MCF 10A (cell line): ENCODE results near the gene SPEM2. TPM values are rescaled to one million over a fixed set of nuclear protein-coding genes. Genes with fewer than 3 reads are reported as not detected.

ENCODE experiments used
- BruUV-seq: library from RNA; stranded (reverse); fragments of 400-500 nt; replicated peaks from 2 replicates; lab custom pipeline; 2021; lab: Mats Ljungman, UMichigan
- CTCF ChIA-PET: fragments of 300-600 bp; sonication (Branson Sonifier 250); formaldehyde crosslinking; extraction: SDS; loops from one replicate; lab custom pipeline; 2021; ENCODE audit warnings: antibody characterized with exemption, inconsistent platforms; lab: Yijun Ruan, JAX
- POLR2A ChIA-PET: fragments of 300-600, 350-650 bp; sonication (Branson Sonifier 250); formaldehyde crosslinking; extraction: SDS; loops from one replicate; lab custom pipeline; 2020; ENCODE audit warnings: antibody characterized with exemption, inconsistent platforms; lab: Yijun Ruan, JAX
- DNase-seq: peaks from one replicate; pipeline ENCODE4 v3.0.0-alpha.2; 2018; ENCODE audit not compliant: unreplicated experiment
- H3K27ac Mint-ChIP-seq: one replicate; pipeline ENCODE4 v1.8.0; 2022; ENCODE audit warnings: mild to moderate bottlenecking, low read depth, mixed read lengths; ENCODE audit not compliant: unreplicated experiment
- H3K27me3 Mint-ChIP-seq: one replicate; pipeline ENCODE4 v1.8.0; 2022; ENCODE audit warnings: mixed read lengths; ENCODE audit not compliant: insufficient read depth, unreplicated experiment
- H3K36me3 Mint-ChIP-seq: one replicate; pipeline ENCODE4 v1.8.0; 2022; ENCODE audit warnings: mild to moderate bottlenecking, moderate library complexity, mixed read lengths; ENCODE audit not compliant: insufficient read depth, unreplicated experiment
- H3K4me1 Mint-ChIP-seq: one replicate; pipeline ENCODE4 v1.8.0; 2022; ENCODE audit warnings: mixed read lengths; ENCODE audit not compliant: insufficient read depth, unreplicated experiment
- H3K4me3 Mint-ChIP-seq: one replicate; pipeline ENCODE4 v1.8.0; 2022; ENCODE audit warnings: mild to moderate bottlenecking, moderate library complexity, mixed read lengths; ENCODE audit not compliant: unreplicated experiment
- H3K9me3 Mint-ChIP-seq: one replicate; pipeline ENCODE4 v1.8.0; 2022; ENCODE audit warnings: mixed read lengths; ENCODE audit not compliant: unreplicated experiment
- intact Hi-C: fragments of 100-400 bp; cut with micrococcal nuclease; formaldehyde crosslinking; loops from 2 replicates; pipeline ENCODE4 v1.14.1; 2022
- total RNA-seq: library from RNA; stranded (reverse); gene quantifications from 2 replicates; pipeline ENCODE4 v1.2.3, GENCODE V29; 2022
- TF ChIP-seq, protein P1 (sequence below): fragments of 200-600 bp; IDR thresholded peaks from one replicate; pipeline ENCODE4 v1.8.0; 2022; ENCODE audit warnings: antibody characterized with exemption, mild to moderate bottlenecking; ENCODE audit not compliant: unreplicated experiment

The SPEM2 gene
- total RNA-seq, 1 experiment from 2014 or later: not detected

DNA sequence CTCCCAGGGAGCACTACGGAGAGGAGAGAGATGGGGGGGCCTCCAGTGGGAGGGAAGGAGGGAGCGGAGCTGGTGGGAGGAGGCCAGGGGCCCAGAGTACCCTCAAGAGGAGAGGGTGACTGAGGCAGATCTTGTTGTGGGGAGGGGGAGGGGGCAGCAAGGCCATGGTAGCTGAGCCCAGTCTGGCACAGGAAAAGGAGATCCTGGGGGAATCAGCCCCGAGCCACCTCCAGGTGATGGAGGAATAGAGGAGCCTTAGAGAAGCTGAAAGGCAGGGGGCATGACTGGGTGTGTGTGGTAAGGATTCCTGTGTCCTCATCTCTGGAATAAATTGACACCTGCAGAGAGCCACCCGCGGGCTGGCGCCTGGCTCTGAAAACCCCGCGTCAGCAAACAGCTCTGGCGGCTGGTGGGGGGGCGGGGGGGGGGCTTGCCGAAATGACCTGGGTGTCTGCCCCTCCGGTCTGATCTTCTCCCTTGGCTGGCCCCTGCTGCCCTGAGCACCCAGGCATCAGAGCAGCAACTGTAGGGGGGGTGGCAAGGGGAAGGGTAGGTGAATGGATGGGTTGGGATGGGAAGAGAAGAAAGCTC lies 19.1 kb upstream of the SPEM2 start:
- H3K27me3 Mint-ChIP-seq: no peaks in the 10 kb centered on the region
- intact Hi-C loops: no loop called here

DNA sequence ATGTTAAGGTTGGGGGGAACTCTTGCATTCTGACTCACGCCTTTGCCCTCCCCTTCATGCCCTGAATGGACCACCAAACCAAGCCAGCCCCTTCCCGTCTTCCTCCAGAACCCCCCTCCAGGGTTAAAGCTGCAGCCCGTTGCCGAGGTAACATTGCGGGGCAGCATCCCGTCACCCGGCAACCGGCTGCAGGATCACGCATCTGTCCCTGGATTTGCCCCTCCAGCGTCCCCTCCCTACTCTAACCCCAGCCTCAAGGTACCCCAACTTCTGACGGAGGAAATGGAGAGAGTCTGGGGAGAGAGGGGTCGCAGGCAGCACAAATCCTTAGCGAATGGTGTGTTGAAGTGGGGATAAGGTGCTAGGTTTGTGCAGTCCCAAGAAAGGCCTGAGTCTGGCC lies 18.3 kb upstream of the SPEM2 start:
- intact Hi-C loops: no loop called here
- peaks cover 12% of the 10 kb centered on the region for H3K36me3 Mint-ChIP-seq
- BruUV-seq: no TSS peak
- TF ChIP-seq, protein P1, sequence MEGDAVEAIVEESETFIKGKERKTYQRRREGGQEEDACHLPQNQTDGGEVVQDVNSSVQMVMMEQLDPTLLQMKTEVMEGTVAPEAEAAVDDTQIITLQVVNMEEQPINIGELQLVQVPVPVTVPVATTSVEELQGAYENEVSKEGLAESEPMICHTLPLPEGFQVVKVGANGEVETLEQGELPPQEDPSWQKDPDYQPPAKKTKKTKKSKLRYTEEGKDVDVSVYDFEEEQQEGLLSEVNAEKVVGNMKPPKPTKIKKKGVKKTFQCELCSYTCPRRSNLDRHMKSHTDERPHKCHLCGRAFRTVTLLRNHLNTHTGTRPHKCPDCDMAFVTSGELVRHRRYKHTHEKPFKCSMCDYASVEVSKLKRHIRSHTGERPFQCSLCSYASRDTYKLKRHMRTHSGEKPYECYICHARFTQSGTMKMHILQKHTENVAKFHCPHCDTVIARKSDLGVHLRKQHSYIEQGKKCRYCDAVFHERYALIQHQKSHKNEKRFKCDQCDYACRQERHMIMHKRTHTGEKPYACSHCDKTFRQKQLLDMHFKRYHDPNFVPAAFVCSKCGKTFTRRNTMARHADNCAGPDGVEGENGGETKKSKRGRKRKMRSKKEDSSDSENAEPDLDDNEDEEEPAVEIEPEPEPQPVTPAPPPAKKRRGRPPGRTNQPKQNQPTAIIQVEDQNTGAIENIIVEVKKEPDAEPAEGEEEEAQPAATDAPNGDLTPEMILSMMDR: no peak
- H3K4me3 Mint-ChIP-seq: no peak overlapping the region
- H3K4me1 Mint-ChIP-seq: peaks cover 16% of the 10 kb centered on the region
- ChIA-PET CTCF (interaction anchor here (0.5 to 0.9 kb wide), 4 partner anchors 30 to 1906 kb away, joined by 3 read pairs; no protein-coding TSS in a partner anchor), POLR2A (no interaction called here)
- DNase-seq: no peak
- H3K27me3 Mint-ChIP-seq: no peaks in the 10 kb centered on the region
- H3K9me3 Mint-ChIP-seq: no peaks in the 10 kb centered on the region
- H3K27ac Mint-ChIP-seq: no peak overlapping the region

More for the DNA sequence above, 19.1 kb upstream of the SPEM2 start:
- ChIA-PET POLR2A (no interaction called here), CTCF (interaction anchor here (0.5 to 1.2 kb wide), 3 partner anchors 21 to 1905 kb away, joined by 3 read pairs; no protein-coding TSS in a partner anchor)
- no peak for DNase-seq
- H3K4me1 Mint-ChIP-seq: peaks cover 16% of the 10 kb centered on the region
- BruUV-seq: no TSS peak
- no peaks in the 10 kb centered on the region for H3K9me3 Mint-ChIP-seq
- H3K36me3 Mint-ChIP-seq: peaks cover 19% of the 10 kb centered on the region
- H3K4me3 Mint-ChIP-seq: no peak overlapping the region
- TF ChIP-seq, protein P1: no peak
- H3K27ac Mint-ChIP-seq: no peak overlapping the region

DNA sequence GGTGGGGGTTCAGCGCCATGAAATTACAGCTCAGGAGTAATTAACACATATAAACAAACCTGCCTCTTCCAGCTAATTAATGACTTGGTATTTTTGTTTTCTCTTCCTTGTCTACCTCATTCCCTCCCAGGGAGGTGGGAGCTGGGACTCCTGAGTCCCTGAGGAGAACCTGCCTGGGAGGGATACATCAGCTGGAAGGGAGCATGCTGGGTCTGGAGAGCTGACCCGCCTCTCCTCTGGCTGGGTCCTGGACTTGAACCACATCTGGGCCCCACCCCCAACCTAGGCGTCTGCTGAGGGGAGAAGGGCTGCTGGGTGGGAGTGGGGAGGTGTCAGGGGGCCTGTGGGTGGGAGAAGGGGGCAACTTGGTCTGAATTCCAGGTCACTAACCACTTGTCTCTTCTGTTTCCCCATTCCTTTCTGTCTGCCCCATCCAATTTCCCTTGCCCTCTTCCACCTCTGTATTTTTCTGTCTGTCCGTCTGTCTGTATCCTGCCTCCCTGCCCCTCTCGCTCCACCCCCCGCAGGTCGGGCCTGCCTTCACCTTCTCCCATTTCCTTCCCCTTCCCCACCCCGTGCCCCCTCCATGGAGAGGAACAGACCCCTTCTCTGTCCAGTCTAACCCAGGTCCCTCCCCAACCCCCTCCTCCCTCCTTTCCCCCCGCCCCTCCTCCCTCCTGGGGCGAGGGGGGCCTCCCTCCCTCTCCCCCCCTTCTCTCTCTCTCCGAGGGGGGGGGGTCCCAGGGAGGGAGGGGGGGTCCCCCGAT lies 17.7 kb upstream of the SPEM2 start, which contains the start of gene NLGN2:
TSS of gene NLGN2 (plus strand) at position 361 of the 767 bp plus-strand sequence. CDS start 411 bp downstream, outside the sequence.
- POLR2A ChIA-PET: no interaction called here

More for the DNA sequence above, 17.7 kb upstream of the SPEM2 start, which contains the start of gene NLGN2:
- peaks cover 16% of the 10 kb centered on the region for H3K4me1 Mint-ChIP-seq
- H3K27ac Mint-ChIP-seq: no peak within 1 kb of the TSS
- no peaks in the 10 kb centered on the region for H3K27me3 Mint-ChIP-seq
- intact Hi-C loops: no loop called here
- no peak for DNase-seq
- H3K36me3 Mint-ChIP-seq: peaks cover 12% of the 10 kb centered on the region
- BruUV-seq: no TSS peak
- no peak within 1 kb of the TSS for H3K4me3 Mint-ChIP-seq
- CTCF ChIA-PET: interaction anchor here (0.5 to 0.9 kb wide), 4 partner anchors 29 to 362 kb away, joined by 3 read pairs; no protein-coding TSS in a partner anchor
- no peaks in the 10 kb centered on the region for H3K9me3 Mint-ChIP-seq
- TF ChIP-seq, protein P1: no peak
